Hematopoietic multipotent progenitor cell (in vitro differentiated cells): ENCODE measurements around the gene SLC39A11. TPM values are rescaled to one million over a fixed set of nuclear protein-coding genes. Genes with fewer than 3 reads are reported as not detected.
"Not testable (repeated sequence)": the region's sequence is repeated elsewhere in the genome, so short reads cannot be mapped to it uniquely, and the experiment has no call there.

Experiments used
- DNase-seq, 3 donors: peaks; one replicate each; pipeline ENCODE4 v3.0.0-alpha.2; 2011 to 2015; ENCODE audit warnings: low read depth in 2 of 3, low spot score in 2 of 3
- total RNA-seq: library from RNA; depleted of rRNA; stranded (reverse); fragments of >200 nt; gene quantifications from one replicate; pipeline ENCODE4 v1.2.3, GENCODE V29; 2012

Gene SLC39A11
- total RNA-seq, 1 donor: 26.4 TPM

- DNase-seq: no peak
These were observed 137.9 kb downstream of the SLC39A11 start for GRCh38 chr17:72954579-72954978.

DNA sequence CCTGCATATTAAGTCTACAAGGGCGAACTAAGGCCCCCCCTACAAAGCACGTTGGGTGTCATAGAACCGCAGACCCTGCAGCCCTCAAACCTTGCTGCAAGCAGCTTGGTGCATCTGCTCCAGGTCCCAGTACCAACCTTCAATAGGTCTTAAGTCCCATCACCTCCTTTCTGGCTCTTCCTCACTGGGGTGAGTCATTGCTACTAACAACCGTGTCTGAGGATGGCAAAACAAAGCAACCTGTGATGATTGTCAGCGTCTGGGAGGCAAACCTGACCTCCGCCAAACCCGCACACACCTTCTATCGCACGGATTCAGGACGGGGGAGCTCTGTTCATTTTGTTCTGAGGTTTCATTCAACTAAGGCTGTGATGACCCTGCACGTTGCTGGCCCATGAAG, 138.9 kb downstream of the SLC39A11 start:
- DNase-seq: no peak

DNA sequence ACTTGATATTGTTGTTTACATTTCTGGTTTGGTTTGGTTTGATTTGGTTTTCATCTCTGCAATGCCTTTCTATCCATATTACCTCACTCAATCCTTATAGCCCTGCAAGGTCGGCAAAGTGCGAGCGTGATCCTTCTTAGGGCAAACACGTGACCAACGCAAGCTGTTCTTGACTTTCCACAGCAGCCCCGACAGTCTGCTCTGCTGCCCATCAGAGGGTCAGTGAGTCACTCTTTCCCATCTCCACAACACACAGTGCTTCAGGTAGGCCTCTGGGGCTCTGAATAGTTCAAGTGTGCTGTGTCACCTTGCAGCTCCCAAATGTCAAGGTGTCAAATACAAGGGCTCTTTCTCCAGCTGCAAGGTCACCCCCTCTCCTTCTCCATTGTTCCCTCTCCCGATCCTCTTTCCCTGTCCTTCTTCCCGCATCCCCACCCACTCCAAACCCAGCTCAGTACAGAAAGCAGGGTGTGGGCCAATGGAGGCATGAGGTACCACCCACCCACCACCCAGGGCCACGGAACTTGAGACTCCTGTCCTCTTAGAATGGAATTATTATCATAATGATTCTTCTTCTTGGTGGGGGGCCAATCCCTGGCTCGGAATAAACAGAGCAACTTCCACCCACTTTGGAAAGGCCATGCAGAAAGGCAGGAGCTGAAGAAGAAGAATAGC, 139.7 kb downstream of the SLC39A11 start:
- DNase-seq: no peak

DNA sequence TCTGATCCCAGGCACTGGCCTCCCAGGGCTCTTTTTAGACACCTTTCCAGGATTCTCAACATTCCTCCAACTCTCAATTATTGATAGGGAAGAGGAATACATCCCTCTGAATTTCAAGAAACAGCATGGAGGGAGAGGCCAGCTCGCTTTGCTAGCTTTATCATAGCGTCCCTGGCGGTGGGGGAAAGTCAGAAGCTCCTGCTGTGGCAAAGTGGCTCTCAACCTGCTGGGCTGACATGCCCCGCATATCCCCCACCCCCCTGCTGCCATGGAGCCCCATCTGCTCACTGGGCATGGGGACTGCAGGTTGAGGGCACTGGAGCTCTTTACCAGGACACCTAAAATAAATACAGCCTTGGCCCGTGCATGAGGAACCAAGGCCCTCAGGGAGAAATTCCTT, 140.3 kb downstream of the SLC39A11 start:
- no peak for DNase-seq

- DNase-seq: no peak
These were observed 142.1 kb downstream of the SLC39A11 start for GRCh38 chr17:72950242-72950931.

GRCh38 chr17:72948115-72948514, 144.4 kb downstream of the SLC39A11 start:
- no peak for DNase-seq

DNA sequence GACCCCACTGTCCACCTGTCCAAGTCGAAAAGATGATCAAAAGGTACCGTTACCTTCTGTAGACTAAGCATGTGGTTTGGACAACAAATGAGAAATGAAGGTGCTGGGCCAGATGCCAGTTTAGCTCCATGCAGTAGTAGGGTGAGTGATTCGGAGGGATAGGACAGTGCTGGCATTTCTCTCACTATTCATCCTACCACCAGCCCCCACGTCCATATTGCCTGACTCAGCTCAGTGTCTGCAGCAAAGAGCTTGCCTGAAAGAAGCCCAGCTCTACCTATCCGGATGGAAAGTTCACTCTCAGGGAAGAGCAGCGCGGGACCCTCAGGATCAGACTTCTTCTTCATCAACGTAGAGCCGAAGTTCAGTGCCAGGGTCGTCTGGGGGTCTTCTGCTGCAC, 145.0 kb downstream of the SLC39A11 start:
- no peak for DNase-seq

DNA sequence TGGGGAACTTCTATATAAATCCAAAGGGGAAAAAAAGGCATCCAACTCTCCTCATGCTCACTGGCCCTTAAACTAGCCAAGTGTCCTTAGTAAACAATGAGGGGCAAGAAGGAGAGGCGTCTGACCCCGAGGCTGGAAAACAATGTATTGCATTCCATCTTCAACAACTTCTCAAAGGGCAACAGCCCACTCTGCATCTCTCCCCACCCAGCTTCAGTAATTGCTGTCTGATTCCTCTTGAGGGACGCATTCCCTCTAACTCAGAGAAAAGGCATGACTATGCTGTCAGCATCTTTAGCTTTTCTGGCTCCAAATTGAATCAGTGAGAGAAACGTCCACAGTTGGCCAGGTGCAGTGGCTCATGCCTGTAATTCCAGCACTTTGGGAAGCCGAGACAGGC, 145.8 kb downstream of the SLC39A11 start:
- no peak for DNase-seq

DNA sequence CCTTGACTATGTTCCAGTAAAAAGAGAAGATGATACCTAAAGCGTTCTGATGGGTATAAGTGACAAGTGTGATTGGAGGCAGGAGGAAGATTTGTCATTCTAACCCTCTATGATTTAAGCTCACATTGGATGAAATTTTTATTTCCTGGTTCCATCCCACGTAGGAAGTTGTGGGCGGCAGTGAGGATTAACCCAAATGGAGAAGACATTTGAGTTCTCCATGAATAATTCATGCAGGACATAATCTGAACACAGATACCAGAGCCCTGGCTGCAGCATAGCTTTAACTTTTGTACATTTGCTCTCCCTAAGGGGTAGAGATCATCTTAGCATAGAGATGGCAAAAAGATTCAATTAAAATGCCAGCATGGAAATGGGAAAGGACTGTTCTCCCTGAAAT, 146.3 kb downstream of the SLC39A11 start:
- no peak for DNase-seq

- no peak for DNase-seq
These were observed 147.0 kb downstream of the SLC39A11 start for GRCh38 chr17:72945473-72945872.

DNA sequence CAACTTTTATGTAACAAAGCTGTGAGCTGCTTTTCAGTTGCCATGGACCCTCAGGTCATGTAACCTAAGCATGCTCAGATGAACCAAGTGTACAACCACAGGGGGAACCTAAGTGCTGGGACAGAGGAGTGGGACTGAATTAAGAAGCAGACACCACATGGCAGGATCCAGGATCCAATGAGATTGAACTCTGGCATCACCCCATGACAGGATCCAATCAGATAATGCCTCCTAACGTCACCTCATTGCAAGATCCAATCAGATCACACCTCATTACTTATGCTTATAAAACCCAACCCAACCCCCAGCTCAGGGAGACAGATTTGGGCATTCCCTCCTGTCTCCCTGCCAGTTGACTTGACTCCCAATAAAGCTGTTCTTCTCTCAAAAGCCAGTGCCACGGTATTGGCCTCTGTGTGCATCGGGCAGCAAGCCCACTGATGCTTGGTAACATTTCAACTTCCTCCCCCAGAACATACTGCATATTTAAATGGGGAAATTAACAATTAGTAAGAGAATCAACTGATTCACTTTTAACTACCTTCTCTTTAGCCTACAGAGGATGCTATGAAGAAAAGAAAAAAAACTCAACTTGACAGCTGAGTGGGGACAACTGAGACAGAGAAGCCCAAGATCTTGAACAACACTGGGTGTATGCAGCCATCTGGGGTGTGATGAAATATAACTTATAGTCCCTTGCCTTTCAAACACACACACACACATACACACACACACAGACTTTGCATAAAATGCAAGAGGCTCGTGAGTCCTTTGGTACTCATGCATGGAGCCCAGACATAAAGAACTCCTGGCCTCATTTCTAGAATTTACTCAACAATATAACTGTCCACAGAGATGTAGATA, 148.4 kb downstream of the SLC39A11 start:
- DNase-seq: no peak

DNA sequence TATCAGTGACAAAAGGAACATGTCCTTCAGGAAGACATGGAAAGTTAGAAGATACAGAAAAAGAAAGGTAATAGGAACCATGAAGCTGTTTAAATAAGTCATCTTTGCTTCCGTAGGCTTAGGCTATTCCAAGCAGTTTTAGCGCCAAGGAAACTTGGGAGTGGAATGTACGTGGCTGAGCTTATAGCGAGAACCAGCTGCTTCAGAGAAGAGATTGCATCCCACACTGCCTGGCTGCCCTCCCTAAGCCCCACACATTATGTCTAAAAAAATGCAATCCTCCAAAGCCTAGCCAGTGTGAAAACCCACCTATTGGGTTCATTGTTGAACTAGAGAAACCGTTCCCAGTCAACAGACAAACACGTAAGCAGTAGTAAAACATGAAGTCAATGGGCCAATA, 149.9 kb downstream of the SLC39A11 start:
- DNase-seq: no peak

GRCh38 chr17:72940496-72940895, 152.0 kb downstream of the SLC39A11 start:
- DNase-seq: no peak

- no peak for DNase-seq
These were observed 154.0 kb downstream of the SLC39A11 start for GRCh38 chr17:72938482-72938881.

- DNase-seq: no peak
These were observed 154.8 kb downstream of the SLC39A11 start for GRCh38 chr17:72937707-72938106.

DNA sequence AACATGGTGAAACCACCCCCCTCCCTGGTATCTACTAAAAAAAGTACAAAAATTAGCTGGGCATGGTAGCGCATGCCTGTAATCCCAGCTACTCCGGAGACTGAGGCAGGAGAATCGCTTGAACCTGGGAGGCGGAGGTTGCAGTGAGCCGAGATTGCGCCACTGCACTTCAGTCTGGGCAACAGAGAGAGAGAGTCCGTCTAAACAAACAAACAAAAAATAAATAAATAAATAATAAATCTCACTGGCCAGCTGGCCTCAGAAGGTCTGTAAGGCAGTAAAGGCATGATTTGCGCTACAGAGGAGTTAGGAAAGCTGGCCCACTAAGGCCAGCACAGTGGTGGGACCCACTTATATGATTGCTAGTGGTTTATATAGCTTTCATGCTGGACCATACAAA, 155.2 kb downstream of the SLC39A11 start:
- DNase-seq: not testable (repeated sequence)

DNA sequence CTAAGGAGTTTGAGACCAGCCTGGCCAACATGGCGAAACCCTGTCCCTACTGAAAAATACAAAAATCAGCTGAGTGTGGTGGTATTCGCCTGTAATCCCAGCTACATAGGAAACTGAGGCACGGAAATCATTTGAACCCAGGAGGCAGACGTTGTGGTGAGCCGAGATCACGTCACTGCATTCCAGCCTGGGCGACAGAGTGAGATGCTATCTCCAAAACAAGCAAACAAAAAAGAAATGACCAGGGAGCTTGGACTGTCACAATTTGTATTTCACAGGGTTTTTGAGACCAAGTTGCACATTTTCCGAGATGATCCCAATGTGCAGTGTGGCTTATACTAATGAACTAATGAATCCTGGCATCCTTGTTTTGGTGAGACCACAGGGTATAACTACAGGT, 156.5 kb downstream of the SLC39A11 start:
- DNase-seq: no peak

DNA sequence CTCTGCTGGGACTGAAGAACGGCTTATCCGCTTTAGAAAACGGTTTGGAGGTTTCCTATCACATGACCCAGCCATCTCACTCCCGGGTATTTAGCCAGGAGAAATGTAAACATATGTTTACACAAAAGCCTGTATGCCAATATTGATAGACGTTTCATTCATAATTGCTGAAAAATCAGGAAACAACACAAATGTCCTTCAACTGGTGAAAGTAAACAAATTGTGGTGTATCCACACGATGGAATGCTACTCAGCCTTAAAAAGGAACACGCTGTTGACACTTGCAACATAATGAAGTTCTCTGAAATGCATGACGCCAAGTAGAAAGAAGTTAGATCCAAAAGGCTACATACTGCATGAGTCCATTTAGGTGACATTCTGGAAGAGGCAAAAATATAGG, 157.6 kb downstream of the SLC39A11 start:
- DNase-seq: no peak

DNA sequence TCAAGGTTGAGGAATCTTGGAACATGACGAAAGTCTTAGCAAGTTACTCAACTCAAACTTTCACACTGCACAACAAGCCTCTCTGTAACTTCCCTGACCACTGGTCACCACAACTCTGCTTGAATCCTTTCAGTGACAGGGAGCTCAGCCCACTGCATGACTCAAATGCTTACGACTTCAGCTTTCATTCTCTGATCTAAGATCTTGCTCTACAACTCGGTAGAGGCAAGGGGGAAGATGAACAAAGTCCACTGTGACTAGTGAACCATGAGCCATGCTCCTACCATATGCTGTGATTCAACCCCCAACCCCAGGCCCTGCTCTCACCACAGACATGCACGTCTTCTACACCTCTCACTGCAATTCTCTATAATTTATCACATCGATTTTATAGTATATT, 160.9 kb downstream of the SLC39A11 start:
- no peak for DNase-seq

- DNase-seq: no peak
These were observed 161.3 kb downstream of the SLC39A11 start for GRCh38 chr17:72931163-72931562.

- no peak for DNase-seq
These were observed 162.5 kb downstream of the SLC39A11 start for GRCh38 chr17:72930031-72930430.
